GM23338 (cell line): ENCODE data around the gene SHROOM2. TPM values are rescaled to one million over a fixed set of nuclear protein-coding genes. Genes with fewer than 3 reads are reported as not detected.

ENCODE experiments used
- ATAC-seq: fragments of 200-7000 bp; cut with Tn5 transposase; 3 replicates; pipeline ENCODE4 v1.9.1; 2020
- DNase-seq: peaks from one replicate; pipeline ENCODE4 v3.0.0-alpha.2; 2015; ENCODE audit warnings: low spot score
- H2AFZ ChIP-seq: fragments of 200-600 bp; sonication (generic); 2 replicates; pipeline ENCODE4 v1.8.0; 2016; ENCODE audit warnings: antibody characterized with exemption, mild to moderate bottlenecking, moderate library complexity
- H3F3A ChIP-seq: fragments of 200-600 bp; sonication (generic); replicated peaks from 2 replicates; pipeline ENCODE4 v1.8.0; 2017; ENCODE audit warnings: antibody characterized with exemption, mixed run types, low read depth
- H3K27ac ChIP-seq: fragments of 200-600 bp; sonication (generic); 2 replicates; pipeline ENCODE4 v1.6.1; 2016; ENCODE audit warnings: low read depth
- H3K27me3 ChIP-seq: fragments of 200-600 bp; sonication (generic); 2 replicates; pipeline ENCODE4 v1.8.0; 2016; ENCODE audit warnings: mild to moderate bottlenecking, mixed run types, moderate library complexity; ENCODE audit not compliant: insufficient read depth
- H3K36me3 ChIP-seq: fragments of 200-600 bp; sonication (generic); 2 replicates; pipeline ENCODE4 v1.8.0; 2016; ENCODE audit warnings: mild to moderate bottlenecking; ENCODE audit not compliant: insufficient read depth
- H3K4me1 ChIP-seq: fragments of 200-600 bp; sonication (generic); 2 replicates; pipeline ENCODE4 v1.8.0; 2016; ENCODE audit warnings: mild to moderate bottlenecking, moderate library complexity; ENCODE audit not compliant: insufficient read depth
- H3K4me2 ChIP-seq: fragments of 200-600 bp; sonication (generic); 2 replicates; pipeline ENCODE4 v1.7.1; 2017; ENCODE audit warnings: mixed run types
- H3K4me3 ChIP-seq: fragments of 200-600 bp; sonication (generic); 2 replicates; pipeline ENCODE4 v1.6.1; 2016; ENCODE audit warnings: mixed run types
- H3K79me2 ChIP-seq: fragments of 200-600 bp; sonication (generic); replicated peaks from 2 replicates; pipeline ENCODE4 v1.8.0; 2017; ENCODE audit warnings: mild to moderate bottlenecking; ENCODE audit not compliant: insufficient read depth
- H3K9me2 ChIP-seq: fragments of 200-600 bp; sonication (generic); 2 replicates; pipeline ENCODE4 v1.8.0; 2017; ENCODE audit not compliant: insufficient read depth
- H4K20me1 ChIP-seq: fragments of 200-600 bp; sonication (generic); replicated peaks from 2 replicates; pipeline ENCODE4 v1.8.0; 2017; ENCODE audit warnings: mild to moderate bottlenecking; ENCODE audit not compliant: insufficient read depth
- H3K27ac Mint-ChIP-seq: 2 replicates; pipeline ENCODE4 v1.8.0; 2020; ENCODE audit warnings: inconsistent platforms, mild to moderate bottlenecking, moderate library complexity, mixed read lengths
- H3K27me3 Mint-ChIP-seq: 3 replicates; pipeline ENCODE4 v1.8.0; 2022; ENCODE audit warnings: low read depth, mild to moderate bottlenecking, moderate library complexity, mixed read lengths, inconsistent platforms; ENCODE audit not compliant: insufficient read depth, poor library complexity
- H3K36me3 Mint-ChIP-seq: 3 replicates; pipeline ENCODE4 v1.8.0; 2021; ENCODE audit warnings: low read depth, mild to moderate bottlenecking, inconsistent platforms, moderate library complexity, mixed read lengths
- H3K4me1 Mint-ChIP-seq: 3 replicates; pipeline ENCODE4 v1.8.0; 2020; ENCODE audit warnings: mild to moderate bottlenecking, inconsistent platforms, mixed read lengths
- H3K4me3 Mint-ChIP-seq: 3 replicates; pipeline ENCODE4 v1.8.0; 2021; ENCODE audit warnings: moderate library complexity, mild to moderate bottlenecking, inconsistent platforms, mixed read lengths
- H3K9me3 Mint-ChIP-seq: 3 replicates; pipeline ENCODE4 v1.8.0; 2020; ENCODE audit warnings: moderate library complexity, mild to moderate bottlenecking, inconsistent platforms, mixed read lengths
- CREB1 ChIP-seq: fragments of 250-450 bp; sonication (Bioruptor Pico); IDR thresholded peaks from 2 replicates; pipeline ENCODE4 v1.5.0; 2020; ENCODE audit warnings: low read depth, mild to moderate bottlenecking, moderate library complexity
- CTCF ChIP-seq, 2 experiments: fragments of 200-600 bp in 1 of 2; sonication (generic) in 1 of 2; conservative IDR thresholded peaks; 2 replicates each; pipeline versions ENCODE4 v1.5.1 to v1.6.1; 2016 to 2017; ENCODE audit warnings: antibody characterized with exemption in 2 of 2, low read depth in 2 of 2, mild to moderate bottlenecking in 2 of 2, moderate library complexity in 1 of 2
- ETS1 ChIP-seq: IDR thresholded peaks from 2 replicates; pipeline ENCODE4 v1.6.1; 2016; ENCODE audit warnings: antibody characterized with exemption
- EZH2 ChIP-seq: fragments of 200-600 bp; sonication (generic); IDR thresholded peaks from one replicate; pipeline ENCODE4 v1.8.0; 2017; ENCODE audit warnings: antibody characterized with exemption, mild to moderate bottlenecking, low read depth; ENCODE audit not compliant: unreplicated experiment
- EZH2phosphoT487 ChIP-seq: fragments of 200-600 bp; sonication (generic); IDR thresholded peaks from one replicate; pipeline ENCODE4 v1.8.1; 2018; ENCODE audit warnings: antibody characterized with exemption; ENCODE audit not compliant: unreplicated experiment
- JUNB ChIP-seq: IDR thresholded peaks from one replicate; pipeline ENCODE4 v1.6.1; 2016; ENCODE audit warnings: antibody characterized with exemption; ENCODE audit not compliant: unreplicated experiment
- NANOG ChIP-seq: IDR thresholded peaks from 2 replicates; pipeline ENCODE4 v1.6.1; 2016; ENCODE audit warnings: antibody characterized with exemption, borderline replicate concordance
- POLR2AphosphoS5 ChIP-seq: IDR thresholded peaks from 2 replicates; pipeline ENCODE4 v1.6.1; 2016; ENCODE audit warnings: antibody characterized with exemption, low read depth
- REST ChIP-seq: IDR thresholded peaks from one replicate; pipeline ENCODE4 v1.6.1; 2018; ENCODE audit warnings: antibody characterized with exemption; ENCODE audit not compliant: unreplicated experiment
- STAT1 ChIP-seq: IDR thresholded peaks from one replicate; pipeline ENCODE4 v1.6.1; 2016; ENCODE audit warnings: antibody characterized with exemption; ENCODE audit not compliant: unreplicated experiment
- ZNF114 ChIP-seq: fragments of 250-450 bp; sonication (Bioruptor Pico); IDR thresholded peaks from 2 replicates; pipeline ENCODE4 v1.5.0; 2020; ENCODE audit warnings: mild to moderate bottlenecking, moderate library complexity
- ZNF331 ChIP-seq: fragments of 250-450 bp; sonication (Bioruptor Pico); IDR thresholded peaks from 2 replicates; pipeline ENCODE4 v1.5.0; 2020; ENCODE audit warnings: low read depth, mild to moderate bottlenecking, moderate library complexity
- ZNF462 ChIP-seq: fragments of 250-450 bp; sonication (Bioruptor Pico); IDR thresholded peaks from 2 replicates; pipeline ENCODE4 v1.5.0; 2020; ENCODE audit warnings: mild to moderate bottlenecking, moderate library complexity
- polyA plus RNA-seq: library from polyadenylated mRNA; unstranded; fragments of >200 nt; fragmentation: Nextera tagmentation; extraction: Ambion mirVana; gene quantifications from 2 replicates; pipeline ENCODE4 v1.2.1, GENCODE V29; 2016
- total RNA-seq: library from RNA; depleted of rRNA; stranded (reverse); fragments of >200 nt; shearing (Covaris generic); gene quantifications from 2 replicates; pipeline ENCODE4 v1.2.3, GENCODE V29; 2014

Gene SHROOM2
- total and polyA plus RNA-seq, 2 experiments from 2014 or later = 3.5 to 15.8 TPM

GRCh38 chrX:9943420-9943819, 157.2 kb downstream of the SHROOM2 start:
- ATAC-seq (no peak), DNase-seq (no peak)
- no peaks in the 10 kb centered on the region for H4K20me1 ChIP-seq
- H3K36me3 ChIP-seq = no peaks in the 10 kb centered on the region; the same call in 1 of the 2 replicates
- H2AFZ ChIP-seq = no peak overlapping the region
- H3K79me2 ChIP-seq = no peaks in the 10 kb centered on the region
- H3K4me3 ChIP-seq = no peak overlapping the region
- no peaks in the 10 kb centered on the region for H3K4me1 Mint-ChIP-seq
- no peaks in the 10 kb centered on the region for H3K27me3 Mint-ChIP-seq
- H3K27me3 ChIP-seq = no peaks in the 10 kb centered on the region
- no peaks in the 10 kb centered on the region for H3F3A ChIP-seq
- no peak overlapping the region for H3K27ac Mint-ChIP-seq
- no peak for TF ChIP-seq JUNB
- TF ChIP-seq NANOG = no peak
- no peak for TF ChIP-seq ZNF331 (CRISPR knock-in tag)
- TF ChIP-seq ETS1 = no peak
- no peak for TF ChIP-seq EZH2
- TF ChIP-seq ZNF462 (CRISPR knock-in tag) = no peak
- no peak for TF ChIP-seq CREB1 (CRISPR knock-in tag)
- TF ChIP-seq ZNF114 (CRISPR knock-in tag) = no peak
- no peak for TF ChIP-seq STAT1
- TF ChIP-seq POLR2AphosphoS5 = no peak
- no peak for TF ChIP-seq REST
- no peak for TF ChIP-seq EZH2phosphoT487
- no peak for TF ChIP-seq CTCF (conservative IDR thresholded peaks at IDR 0.05; ENCODE audit: low read depth in 2 of 2)
- H3K9me3 Mint-ChIP-seq = no peaks in the 10 kb centered on the region
- H3K27ac ChIP-seq = no peak overlapping the region
- no peak overlapping the region for H3K4me2 ChIP-seq
- H3K4me1 ChIP-seq = no peaks in the 10 kb centered on the region
- H3K36me3 Mint-ChIP-seq = peaks cover 41% of the 10 kb centered on the region
- H3K9me2 ChIP-seq = no peaks in the 10 kb centered on the region
- H3K4me3 Mint-ChIP-seq = no peak overlapping the region
